H1 (cell line): ENCODE results near the gene ZNF775. TPM values are rescaled to one million over a fixed set of nuclear protein-coding genes. Genes with fewer than 3 reads are reported as not detected.

Experiments
- CTCF ChIA-PET: fragments of 300-600 bp; sonication (Branson Sonifier 250); formaldehyde crosslinking; loops from one replicate; lab custom pipeline; 2021; ENCODE audit not compliant: partially characterized antibody; lab: Charles Lee
- POLR2A ChIA-PET: fragments of 300-600 bp; sonication (Branson Sonifier 250); formaldehyde crosslinking; loops from one replicate; lab custom pipeline; 2021; ENCODE audit warnings: inconsistent platforms; ENCODE audit not compliant: partially characterized antibody; lab: Charles Lee
- DNase-seq, 2 experiments: peaks; one replicate each; pipeline versions ENCODE4 v3.0.0 to v3.0.0-alpha.2; 2010 to 2022; ENCODE audit warnings: low spot score in 2 of 2, low read depth in 1 of 2, mixed read lengths in 1 of 2
- FAIRE-seq: peaks from 2 replicates; lab custom pipeline; 2011; peaks lifted over from hg19 to GRCh38; lab: Jason Lieb, UNC
- H2AFZ ChIP-seq: 2 replicates; pipeline ENCODE4 v1.8.1; 2012; ENCODE audit warnings: low read length, inconsistent platforms
- H2AK5ac ChIP-seq: 2 replicates; pipeline ENCODE4 v1.6.1; 2013; ENCODE audit warnings: low read depth, low read length
- H2BK120ac ChIP-seq: replicated peaks from 2 replicates; pipeline ENCODE3; 2013; ENCODE audit warnings: low read depth, low read length, inconsistent platforms
- H2BK12ac ChIP-seq: 2 replicates; pipeline ENCODE4 v1.6.1; 2013; ENCODE audit warnings: low read depth, low read length
- H2BK15ac ChIP-seq: 2 replicates; pipeline ENCODE4 v1.6.1; 2013; ENCODE audit warnings: low read length
- H2BK20ac ChIP-seq: 2 replicates; pipeline ENCODE4 v1.6.1; 2013; ENCODE audit warnings: low read length
- H2BK5ac ChIP-seq: 2 replicates; pipeline ENCODE4 v1.6.1; 2013; ENCODE audit warnings: low read depth, low read length
- H3K14ac ChIP-seq: 2 replicates; pipeline ENCODE4 v1.6.1; 2013; ENCODE audit warnings: inconsistent platforms; ENCODE audit not compliant: insufficient read length
- H3K18ac ChIP-seq: 2 replicates; pipeline ENCODE4 v1.6.1; 2013; ENCODE audit warnings: low read length; ENCODE audit errors: extremely low read depth
- H3K23ac ChIP-seq: 2 replicates; pipeline ENCODE4 v1.6.1; 2013; ENCODE audit warnings: inconsistent platforms; ENCODE audit not compliant: insufficient read length
- H3K23me2 ChIP-seq: 2 replicates; pipeline ENCODE4 v1.6.1; 2013; ENCODE audit warnings: low read depth, low read length
- H3K27ac ChIP-seq: 2 replicates; pipeline ENCODE4 v1.6.1; 2011; ENCODE audit warnings: low read depth, low read length, inconsistent platforms
- H3K27me3 ChIP-seq, 4 experiments: replicated peaks in 1 of 4; 1 replicate in 1 of 4; 2 replicates in 3 of 4; pipeline versions ENCODE4 v1.6.1 to v1.8.1; 2011 to 2013; ENCODE audit warnings: low read length in 3 of 4, mild to moderate bottlenecking in 3 of 4, inconsistent platforms in 2 of 4, mixed read lengths in 2 of 4, moderate library complexity in 1 of 4; ENCODE audit not compliant: control insufficient read depth in 3 of 4, insufficient read depth in 3 of 4; ENCODE audit errors: extremely low read depth in 1 of 4
- H3K36me3 ChIP-seq, 4 experiments: 2 replicates each; pipeline versions ENCODE4 v1.6.1 to v1.8.1; 2011 to 2013; ENCODE audit warnings: mild to moderate bottlenecking in 4 of 4, low read length in 3 of 4, moderate library complexity in 2 of 4, control low read depth in 1 of 4, inconsistent platforms in 1 of 4; ENCODE audit not compliant: insufficient read depth in 4 of 4, control insufficient read depth in 2 of 4
- H3K4ac ChIP-seq: replicated peaks from 2 replicates; pipeline ENCODE3; 2013; ENCODE audit warnings: low read length, low read depth, mixed read lengths, inconsistent platforms; ENCODE audit not compliant: insufficient read length
- H3K4me1 ChIP-seq, 4 experiments: replicated peaks in 1 of 4; 1 replicate in 1 of 4; 2 replicates in 3 of 4; pipeline versions ENCODE4 v1.6.1 to v1.8.1; 2011 to 2013; ENCODE audit warnings: low read length in 3 of 4, inconsistent platforms in 2 of 4, mixed read lengths in 1 of 4; ENCODE audit not compliant: insufficient read depth in 4 of 4, control insufficient read depth in 3 of 4
- H3K4me2 ChIP-seq, 2 experiments: 2 replicates each; pipeline versions ENCODE4 v1.6.1 to v1.8.1; 2011 to 2013; ENCODE audit warnings: low read depth in 2 of 2, low read length in 2 of 2, control low read depth in 1 of 2, inconsistent platforms in 1 of 2, mild to moderate bottlenecking in 1 of 2; ENCODE audit not compliant: insufficient read depth in 1 of 2
- H3K4me3 ChIP-seq, 4 experiments: fragments of 200-600, 300-600 bp in 1 of 4; sonication (generic), shearing (Covaris generic), sonication (Bioruptor Twin) in 1 of 4; 2 replicates each; pipeline versions ENCODE4 v1.5.1 to v1.8.1; 2011 to 2016; ENCODE audit warnings: low read length in 4 of 4, low read depth in 3 of 4, control low read depth in 2 of 4, inconsistent platforms in 2 of 4, mild to moderate bottlenecking in 2 of 4, mixed read lengths in 1 of 4, moderate library complexity in 1 of 4; ENCODE audit not compliant: insufficient read depth in 2 of 4; ENCODE audit errors: extremely low read depth in 1 of 4
- H3K56ac ChIP-seq: replicated peaks from 2 replicates; pipeline ENCODE3; 2013; ENCODE audit warnings: low read depth, mild to moderate bottlenecking, mixed read lengths, low read length, inconsistent platforms; ENCODE audit not compliant: insufficient read length
- H3K79me1 ChIP-seq: 2 replicates; pipeline ENCODE4 v1.6.1; 2013; ENCODE audit warnings: low read depth, low read length, control low read depth
- H3K79me2 ChIP-seq, 2 experiments: 2 replicates each; pipeline versions ENCODE4 v1.6.1 to v1.8.1; 2012 to 2013; ENCODE audit warnings: low read length in 2 of 2, mild to moderate bottlenecking in 2 of 2, inconsistent platforms in 1 of 2; ENCODE audit not compliant: insufficient read depth in 2 of 2, control insufficient read depth in 1 of 2
- H3K9ac ChIP-seq, 4 experiments: replicated peaks in 1 of 4; 1 replicate in 1 of 4; 2 replicates in 3 of 4; pipeline versions ENCODE4 v1.6.1 to v1.8.1; 2011 to 2013; ENCODE audit warnings: low read depth in 3 of 4, low read length in 3 of 4, control low read depth in 2 of 4, mild to moderate bottlenecking in 2 of 4, moderate library complexity in 2 of 4, inconsistent platforms in 1 of 4; ENCODE audit errors: extremely low read depth in 1 of 4
- H3K9me3 ChIP-seq, 2 experiments: 2 replicates each; pipeline versions ENCODE4 v1.6.1 to v1.8.1; 2012 to 2013; ENCODE audit warnings: mild to moderate bottlenecking in 2 of 2, moderate library complexity in 2 of 2, control low read depth in 1 of 2, inconsistent platforms in 1 of 2, low read depth in 1 of 2, low read length in 1 of 2, mixed read lengths in 1 of 2; ENCODE audit not compliant: insufficient read depth in 2 of 2
- H4K20me1 ChIP-seq, 2 experiments: replicated peaks in 1 of 2; 2 replicates each; pipeline versions ENCODE3 to v1.8.1; 2011 to 2013; ENCODE audit warnings: inconsistent platforms in 2 of 2, low read length in 2 of 2, mild to moderate bottlenecking in 1 of 2; ENCODE audit not compliant: insufficient read depth in 2 of 2, control insufficient read depth in 1 of 2
- H4K5ac ChIP-seq: 2 replicates; pipeline ENCODE4 v1.6.1; 2013; ENCODE audit warnings: low read length, low read depth, mixed read lengths, inconsistent platforms; ENCODE audit not compliant: insufficient read length
- H4K8ac ChIP-seq: 2 replicates; pipeline ENCODE4 v1.8.0; 2013; ENCODE audit warnings: mild to moderate bottlenecking, moderate library complexity, low read length, inconsistent platforms; ENCODE audit not compliant: insufficient read depth; ENCODE audit errors: extremely low read depth
- H4K91ac ChIP-seq: replicated peaks from 2 replicates; pipeline ENCODE3; 2013; ENCODE audit warnings: low read length, mixed read lengths, inconsistent platforms; ENCODE audit not compliant: insufficient read length
- CHD2 ChIP-seq: IDR thresholded peaks from 2 replicates; pipeline ENCODE4 v1.6.1; 2012; ENCODE audit warnings: low read length, improper control_type of control experiment
- HDAC2 ChIP-seq, 2 experiments: fragments of 300-600 bp in 1 of 2; sonication (generic) in 1 of 2; IDR thresholded peaks; 2 replicates each; pipeline ENCODE4 v1.6.1; 2011 to 2012; ENCODE audit warnings: low read depth in 2 of 2, low read length in 2 of 2, mild to moderate bottlenecking in 2 of 2, moderate library complexity in 2 of 2, borderline replicate concordance in 1 of 2, inconsistent platforms in 1 of 2
- KDM5A ChIP-seq: fragments of 200-600 bp; IDR thresholded peaks from 2 replicates; pipeline ENCODE4 v1.7.1; 2012; ENCODE audit warnings: mild to moderate bottlenecking, low read length, inconsistent platforms, mixed read lengths
- NANOG ChIP-seq: IDR thresholded peaks from 2 replicates; pipeline ENCODE4 v1.6.1; 2011; ENCODE audit warnings: low read length, low read depth, mild to moderate bottlenecking, inconsistent platforms; ENCODE audit not compliant: insufficient read depth, poor library complexity, severe bottlenecking
- RFX5 ChIP-seq: IDR thresholded peaks from 2 replicates; pipeline ENCODE4 v1.6.1; 2011; ENCODE audit warnings: low read depth, low read length, improper control_type of control experiment, borderline replicate concordance
- SP1 ChIP-seq: IDR thresholded peaks from 2 replicates; pipeline ENCODE4 v1.6.1; 2011; ENCODE audit warnings: low read depth, low read length
- SP4 ChIP-seq: IDR thresholded peaks from 2 replicates; pipeline ENCODE4 v1.6.1; 2012; ENCODE audit warnings: low read length, inconsistent platforms
- TEAD4 ChIP-seq: IDR thresholded peaks from 2 replicates; pipeline ENCODE4 v1.6.1; 2012; ENCODE audit warnings: low read depth, low read length, inconsistent platforms, mixed read lengths
- WGBS, 2 experiments: shearing (Covaris generic) in 1 of 2; methylation state at CpG; one replicate each; pipeline versions ENCODE4 v1.1.6 to v1.1.7; 2013 to 2015; ENCODE audit warnings: low lambda C conversion rate in 2 of 2, mixed read lengths in 2 of 2, inconsistent platforms in 1 of 2, low coverage in 1 of 2, missing lambda C conversion rate in 1 of 2; ENCODE audit not compliant: insufficient replicate concordance in 2 of 2, insufficient coverage in 1 of 2, insufficient read length in 1 of 2; ENCODE audit errors: extremely low coverage in 1 of 2, missing lambda C conversion rate in 1 of 2; 5-methylcytosine and 5-hydroxymethylcytosine counted together
- polyA plus RNA-seq, 7 experiments: library from polyadenylated mRNA; depleted of rRNA in 3 of 7; stranded (reverse) in 5 of 7; unstranded in 2 of 7; fragments of >200 nt in 5 of 7; fragments of 200-250 nt in 2 of 7; gene quantifications; 1 replicate in 5 of 7; 2 replicates in 1 of 7; 4 replicates in 1 of 7; pipeline versions ENCODE4 v1.2.1 to v1.2.3, GENCODE V29; 2011 to 2013; ENCODE audit warnings: missing spikeins in 2 of 7, mixed read lengths in 2 of 7
- total RNA-seq: library from RNA; stranded (reverse); fragmentation: NEBNext Ultra II Directional; extraction: Animal tissue kit (Norgen Biotek cat#: 25700); gene quantifications from 2 replicates; pipeline ENCODE4 v1.2.1, GENCODE V29; 2021

ZNF775 gene
- total and polyA plus RNA-seq, 2 of the 8 experiments (the other 6 are each of a cell fraction or from before 2014, with no cell fraction given): 13.6 to 21.5 TPM

GRCh38 chr7:150355666-150356059 lies 23.5 kb upstream of the ZNF775 start:
- Histone ChIP-seq H2AK5ac (no peak overlapping the region), H3K4ac (no peak overlapping the region), H3K23me2 (peaks cover 13% of the 10 kb centered on the region; the same call in 1 of the 2 replicates), H4K5ac (no peak overlapping the region), H4K91ac (no peak overlapping the region), H2BK15ac (no peak overlapping the region), H3K9me3 (no peaks in the 10 kb centered on the region), H2BK20ac (no peak overlapping the region), H3K4me2 (no peak overlapping the region), H3K9ac (no peak overlapping the region), H3K4me1 (peaks cover 0 to 6% (median 3%) of the 10 kb centered on the region in 4 experiments; a peak in 4 of 7 replicates)
- FAIRE-seq: no peak
- TF ChIP-seq RFX5: no peak
- TF ChIP-seq NANOG: no peak
- no peak for TF ChIP-seq HDAC2 (IDR thresholded peaks at IDR 0.05; ENCODE audit: borderline replicate concordance in 1 of 2, low read depth in 2 of 2, low read length in 2 of 2)
- TF ChIP-seq TEAD4: no peak
- TF ChIP-seq KDM5A: no peak
- TF ChIP-seq SP4: no peak
- no peak for TF ChIP-seq SP1
- TF ChIP-seq CHD2: no peak
- TF ChIP-seq, all 59 proteins: peak for 0
- no peaks in the 10 kb centered on the region; a peak in 1 of 7 replicates for H3K27me3 ChIP-seq
- H2AFZ ChIP-seq: peak overlapping the region; percentile 8; the same call in 1 of the 2 replicates
- no peak overlapping the region for H3K23ac ChIP-seq
- no peak overlapping the region for H4K8ac ChIP-seq
- no peak overlapping the region for H3K56ac ChIP-seq
- no peaks in the 10 kb centered on the region for H3K79me2 ChIP-seq
- no peak overlapping the region for H2BK5ac ChIP-seq
- ChIA-PET CTCF (interaction anchor here (0.9 to 4.8 kb wide), 19 partner anchors 10 to 516 kb away, joined by 3 to 41 read pairs (median 4); partner anchors contain the start of gene REPIN1), POLR2A (interaction anchor here (1.1 to 2.1 kb wide), 4 partner anchors 10 to 47 kb away, joined by 3 to 12 read pairs (median 4); partner anchors contain the start of gene REPIN1)
- H3K4me3 ChIP-seq: no peak overlapping the region
- H3K14ac ChIP-seq: no peak overlapping the region
- H3K79me1 ChIP-seq: no peaks in the 10 kb centered on the region; the same call in 1 of the 2 replicates
- no peak overlapping the region for H3K18ac ChIP-seq
- peaks cover 0 to 5% of the 10 kb centered on the region in 2 experiments for H4K20me1 ChIP-seq
- H2BK12ac ChIP-seq: no peak overlapping the region
- H2BK120ac ChIP-seq: no peak overlapping the region
- DNase-seq: no peak
- 90% methylated on average over 1 of the region's 1 CpG; no CpG with 5 or more reads in 1 of the 2 experiments for WGBS, 2 experiments
- no peak overlapping the region for H3K27ac ChIP-seq
- no peaks in the 10 kb centered on the region for H3K36me3 ChIP-seq
